Epithelial cell of proximal tubule (primary cell): ENCODE data around the gene E2F7. TPM values are rescaled to one million over a fixed set of nuclear protein-coding genes. Genes with fewer than 3 reads are reported as not detected.
A peak's percentile ranks its signal among the peaks of the same experiment; 100 is the strongest.

ENCODE experiments used
- DNase-seq: peaks from one replicate; pipeline ENCODE4 v3.0.0-alpha.2; 2011; ENCODE audit warnings: low read depth
- H3K4me3 ChIP-seq: 2 replicates; pipeline ENCODE4 v1.5.1; 2011; ENCODE audit warnings: low read depth, mild to moderate bottlenecking, low read length
- CTCF ChIP-seq: conservative IDR thresholded peaks from 2 replicates; pipeline ENCODE4 v1.5.1; 2012; ENCODE audit warnings: low read depth, mild to moderate bottlenecking, low read length
- total RNA-seq: library from RNA; depleted of rRNA; stranded (reverse); fragments of >200 nt; gene quantifications from 2 replicates; pipeline ENCODE4 v1.2.3, GENCODE V29; 2015

Gene E2F7
- total RNA-seq, 1 donor from 2014 or later = 20.5 TPM

DNA sequence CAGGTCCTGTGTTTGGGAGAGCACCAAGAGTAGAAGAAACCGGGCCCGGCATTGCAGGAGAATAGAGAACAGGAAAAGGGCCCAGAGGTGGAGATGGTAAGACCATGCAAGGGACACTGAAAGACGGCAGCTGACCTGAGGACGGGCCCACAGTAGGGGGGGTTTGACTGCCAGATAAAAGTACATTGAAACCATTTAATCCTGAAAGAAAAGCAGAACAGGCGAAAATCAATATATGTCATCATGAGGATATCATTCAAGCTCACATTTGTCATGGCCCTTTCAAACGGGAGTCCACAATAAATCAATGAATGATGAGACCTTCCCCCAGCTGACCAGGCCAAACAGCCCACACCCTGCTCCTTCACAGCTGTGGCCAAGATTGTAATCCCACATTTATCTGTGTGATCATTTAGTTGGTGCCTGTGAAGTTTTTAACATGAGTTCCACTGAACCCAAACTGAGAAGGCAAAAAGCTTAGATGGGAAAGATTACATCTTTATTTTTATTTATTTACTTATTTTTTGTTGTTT lies 39.5 kb downstream of the E2F7 start:
- no peak for DNase-seq
- no peak overlapping the region for H3K4me3 ChIP-seq
- no peak for TF ChIP-seq CTCF

GRCh38 chr12:77023501-77023900 lies 41.9 kb downstream of the E2F7 start:
- no peak for TF ChIP-seq CTCF
- H3K4me3 ChIP-seq = no peak overlapping the region
- DNase-seq = no peak

DNA sequence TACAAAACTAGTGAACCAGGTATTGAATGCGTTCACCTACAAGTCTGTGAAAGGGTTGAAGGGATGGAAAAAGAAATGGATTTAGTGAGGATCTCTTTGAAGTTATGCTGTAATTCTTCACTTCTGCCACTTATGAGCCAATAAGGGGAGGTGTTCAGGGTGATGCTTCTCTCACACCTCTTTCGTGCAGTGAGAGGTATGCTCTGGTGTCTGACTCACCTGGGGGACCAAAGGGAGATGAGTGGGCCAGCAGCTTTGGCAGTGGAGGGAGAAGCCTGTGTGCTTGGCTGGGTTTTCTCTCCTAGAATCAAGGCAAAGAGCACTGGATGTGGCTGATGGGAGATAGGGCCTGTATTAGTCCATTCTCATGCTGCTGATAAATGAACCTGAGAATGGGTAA lies 45.4 kb downstream of the E2F7 start:
- H3K4me3 ChIP-seq = no peak overlapping the region
- TF ChIP-seq CTCF = no peak
- DNase-seq = no peak

- no peak for TF ChIP-seq CTCF
- DNase-seq = no peak
- no peak overlapping the region for H3K4me3 ChIP-seq
Measured at GRCh38 chr12:77016606-77017005, 48.8 kb downstream of the E2F7 start.

DNA sequence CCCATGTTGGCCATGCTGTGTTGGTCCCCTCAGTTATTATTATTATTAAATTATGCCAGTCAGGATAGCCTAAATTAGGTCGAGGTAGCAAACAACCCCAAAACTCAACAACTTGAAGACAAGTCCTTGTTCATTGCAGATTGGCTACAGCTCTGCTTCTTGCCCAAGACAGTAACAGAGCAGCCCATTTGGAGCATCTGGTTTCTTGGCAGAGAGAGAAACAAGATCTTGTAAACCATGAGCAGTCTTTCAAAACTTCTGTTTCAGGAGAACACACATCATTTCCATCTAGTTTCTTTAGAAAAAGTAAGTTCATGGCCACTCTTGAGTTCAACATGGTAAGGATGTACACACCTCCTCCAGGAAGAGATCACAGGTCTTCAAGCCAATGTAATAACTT lies 52.3 kb downstream of the E2F7 start:
- no peak overlapping the region for H3K4me3 ChIP-seq
- DNase-seq = no peak
- TF ChIP-seq CTCF = no peak

DNA sequence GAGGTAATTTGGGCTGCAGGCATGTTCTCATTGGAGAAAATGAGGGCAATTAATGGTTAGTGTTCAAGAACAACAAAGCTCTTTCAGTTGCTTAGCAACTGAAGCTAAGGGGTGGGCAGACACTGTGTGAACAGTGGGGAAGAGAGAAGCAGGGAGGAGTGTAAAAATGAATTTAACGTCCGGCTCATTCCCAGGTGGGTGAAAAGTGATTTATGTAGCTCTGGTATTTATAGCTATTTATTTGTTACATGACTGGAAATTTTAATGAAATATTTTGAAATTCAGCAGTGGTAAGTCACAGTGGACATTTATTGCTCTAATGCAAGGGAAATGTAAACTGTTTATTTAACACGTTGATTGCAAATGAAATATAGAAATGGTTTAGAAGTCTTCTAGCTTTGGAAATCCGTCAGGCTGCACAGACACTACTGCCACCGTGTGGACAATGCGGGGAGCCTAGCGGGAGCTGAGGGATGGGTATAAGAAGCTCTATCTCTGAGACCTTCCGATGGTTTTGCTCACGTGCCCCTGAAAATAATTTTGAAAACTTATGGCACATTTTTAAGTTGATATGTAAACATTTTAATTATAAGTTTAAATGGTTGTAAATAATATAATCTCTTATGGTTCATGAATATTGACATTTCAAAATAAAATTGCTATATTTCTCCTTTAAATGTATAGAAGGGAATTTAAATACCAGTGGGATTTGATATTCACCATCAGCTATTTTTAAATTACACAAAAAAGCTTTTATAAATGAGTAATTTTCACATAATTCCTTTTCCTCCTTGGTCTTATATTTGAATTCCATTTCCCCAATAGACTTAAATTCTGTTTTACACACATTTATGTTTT lies 54.4 kb downstream of the E2F7 start:
- peak; percentile 99 for TF ChIP-seq CTCF
- no peak overlapping the region for H3K4me3 ChIP-seq
- DNase-seq = no peak

GRCh38 chr12:77007476-77007875 lies 57.9 kb downstream of the E2F7 start:
- no peak for TF ChIP-seq CTCF
- no peak for DNase-seq
- H3K4me3 ChIP-seq = no peak overlapping the region
